H54 (cell line): ENCODE results near the gene DENND4C.
A peak's percentile ranks its signal among the peaks of the same experiment; 100 is the strongest.
"Not testable (repeated sequence)": the region's sequence is repeated elsewhere in the genome, so short reads cannot be mapped to it uniquely, and the experiment has no call there.

ENCODE experiments used
- DNase-seq: peaks from one replicate; pipeline ENCODE4 v3.0.0; 2011; ENCODE audit warnings: low spot score, mixed read lengths; ENCODE audit not compliant: insufficient read length
- FAIRE-seq: peaks from 3 replicates; lab custom pipeline; 2011; peaks lifted over from hg19 to GRCh38; lab: Jason Lieb, UNC
- POLR2A ChIP-seq: IDR thresholded peaks from 2 replicates; pipeline ENCODE4 v1.6.1; 2011; ENCODE audit warnings: low read depth, mild to moderate bottlenecking, low read length

The DENND4C gene

DNA sequence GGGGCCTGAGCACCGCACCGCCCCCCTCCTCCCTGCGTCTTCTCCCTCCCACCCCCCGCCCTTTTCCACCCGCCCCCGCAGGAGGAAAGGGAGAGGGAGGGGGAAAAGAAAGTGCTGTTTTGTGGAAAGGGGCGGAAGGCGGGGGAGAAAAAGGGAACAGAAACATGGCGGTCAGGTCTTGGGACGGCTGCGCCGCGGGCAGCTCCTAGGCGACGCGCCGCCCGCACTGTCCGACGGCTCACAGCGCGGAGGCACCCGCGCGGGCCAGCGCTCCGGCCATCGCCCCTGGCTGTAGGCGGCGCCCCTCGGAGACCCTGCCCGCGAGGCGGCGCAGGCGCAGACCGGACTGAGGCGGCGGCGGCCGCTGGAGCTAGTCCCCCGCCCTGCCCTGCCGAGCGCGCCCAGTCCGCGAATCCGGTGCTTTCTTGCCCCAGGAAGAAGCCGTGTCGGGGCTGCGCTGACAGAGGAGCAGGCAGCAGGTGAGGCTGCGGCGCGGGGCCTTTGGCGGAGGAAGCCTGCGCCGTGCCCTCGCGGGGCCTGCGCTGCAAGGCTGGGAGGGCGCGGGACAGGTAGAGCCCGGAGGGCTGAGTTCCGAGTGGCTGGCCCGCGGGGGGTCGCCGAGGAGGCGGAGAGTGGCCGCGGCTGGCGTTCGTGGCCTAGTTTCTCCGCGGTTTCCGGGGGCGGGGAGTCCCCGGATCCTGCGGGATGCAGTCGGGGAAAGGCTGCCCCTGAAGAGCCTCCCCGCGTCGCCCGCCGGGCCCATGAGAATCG, at the start of gene DENND4C:
Gene DENND4C, plus strand, starts transcription at position 339 of the 771 bp plus-strand sequence. CDS start 45,482 bp downstream, outside the sequence.
- peak; percentile 53 for TF ChIP-seq POLR2A
- FAIRE-seq (no peak), DNase-seq (peak; percentile 62)

DNA sequence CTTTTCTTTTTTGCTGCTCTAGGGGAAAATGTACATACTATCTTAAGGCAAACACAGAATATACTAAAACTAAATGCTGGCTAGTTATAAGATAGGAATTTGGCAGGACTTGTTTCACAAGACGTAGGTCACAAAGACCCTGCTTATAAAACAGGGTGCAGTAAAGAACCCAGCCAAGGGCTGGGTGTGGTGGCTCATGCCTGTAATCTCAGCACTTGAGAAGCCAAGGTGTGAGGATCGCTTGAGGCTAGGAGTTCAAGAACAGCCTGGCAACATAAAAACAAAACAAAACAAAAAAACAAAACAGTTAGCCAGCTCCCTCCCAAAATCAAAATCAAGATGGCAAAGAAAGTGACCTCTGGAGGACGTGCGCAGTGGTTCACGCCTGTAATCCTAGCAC, 49.5 kb upstream of the DENND4C start:
- DNase-seq (no peak), FAIRE-seq (no peak)
- no peak for TF ChIP-seq POLR2A

DNA sequence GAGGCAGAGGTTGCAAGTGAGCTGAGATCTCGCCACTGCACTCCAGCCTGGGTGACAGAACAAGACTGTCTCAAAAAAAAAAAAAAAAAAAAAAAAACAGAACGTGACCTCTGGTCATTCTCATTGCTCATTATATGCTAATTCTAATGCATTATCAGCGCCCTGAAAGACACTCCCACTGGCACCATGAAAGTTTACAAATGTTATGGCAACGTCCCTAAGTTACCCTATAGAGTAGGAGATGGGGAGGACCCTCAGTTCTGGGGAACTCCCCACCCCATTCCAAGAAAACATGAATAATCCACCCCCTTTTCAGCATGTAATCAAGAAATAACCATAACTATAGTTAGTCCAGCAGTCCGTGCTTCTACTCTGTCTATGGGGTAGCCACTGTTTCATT, 48.9 kb upstream of the DENND4C start:
- TF ChIP-seq POLR2A = no peak
- no peak for FAIRE-seq
- no peak for DNase-seq

DNA sequence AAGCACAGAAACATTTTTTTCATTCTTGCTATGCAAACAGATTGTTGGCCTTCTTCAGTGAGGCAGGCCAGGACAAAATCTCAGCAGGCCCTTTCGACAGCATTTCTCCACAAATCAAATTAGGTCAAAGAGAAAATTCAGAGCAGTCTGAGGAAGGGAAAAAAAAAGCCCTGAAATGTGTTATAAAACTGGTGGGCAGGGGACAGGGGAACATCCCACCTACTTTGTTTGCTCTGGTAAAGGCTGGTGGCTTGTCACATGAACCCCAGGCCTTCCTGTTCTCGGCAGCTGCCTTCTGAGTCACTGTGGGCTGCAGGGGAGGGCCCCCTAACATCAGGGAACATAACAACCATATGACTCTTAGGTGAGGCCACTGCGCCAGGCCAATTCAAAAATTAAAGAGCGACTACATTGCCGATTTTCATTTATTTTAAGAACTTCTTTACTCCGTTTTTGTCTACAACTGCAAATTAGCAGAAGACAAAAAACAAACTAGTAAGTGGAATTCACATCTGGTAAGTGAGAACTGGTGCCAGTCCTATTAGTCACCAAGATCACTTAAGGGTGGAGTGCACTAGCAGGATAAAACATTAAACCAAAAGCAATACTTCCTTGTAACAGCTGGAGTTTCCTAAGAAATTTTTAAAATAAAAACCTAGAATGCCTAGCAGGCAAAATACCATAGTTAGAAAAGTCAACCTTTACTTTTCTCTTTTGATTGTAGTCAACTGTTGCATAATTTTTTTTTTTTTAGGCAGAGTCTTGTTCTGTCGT, 46.2 kb upstream of the DENND4C start:
- DNase-seq = peak; percentile 74
- peak; percentile 98 for FAIRE-seq

DNA sequence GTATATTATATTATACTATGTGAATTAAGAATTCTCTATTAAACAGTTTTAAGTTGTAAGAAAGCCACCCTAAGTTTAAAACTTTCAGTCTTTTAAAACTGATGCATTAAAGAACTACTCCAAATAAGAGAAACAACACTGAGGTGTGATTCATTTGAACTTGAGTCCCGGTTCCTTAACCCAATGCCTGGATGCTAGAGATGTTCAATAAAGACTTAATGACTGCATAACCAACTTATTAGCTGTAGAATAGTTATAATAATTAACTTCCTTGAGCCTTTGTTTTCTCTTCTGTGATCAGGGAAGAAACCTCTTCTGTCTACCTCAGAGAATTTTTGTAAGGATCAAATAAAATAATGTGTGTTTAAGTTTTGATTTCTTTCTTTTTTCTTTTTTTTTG, 45.3 kb upstream of the DENND4C start:
- no peak for FAIRE-seq
- TF ChIP-seq POLR2A = no peak

More for the DNA sequence above, 46.2 kb upstream of the DENND4C start:
- TF ChIP-seq POLR2A = no peak

DNA sequence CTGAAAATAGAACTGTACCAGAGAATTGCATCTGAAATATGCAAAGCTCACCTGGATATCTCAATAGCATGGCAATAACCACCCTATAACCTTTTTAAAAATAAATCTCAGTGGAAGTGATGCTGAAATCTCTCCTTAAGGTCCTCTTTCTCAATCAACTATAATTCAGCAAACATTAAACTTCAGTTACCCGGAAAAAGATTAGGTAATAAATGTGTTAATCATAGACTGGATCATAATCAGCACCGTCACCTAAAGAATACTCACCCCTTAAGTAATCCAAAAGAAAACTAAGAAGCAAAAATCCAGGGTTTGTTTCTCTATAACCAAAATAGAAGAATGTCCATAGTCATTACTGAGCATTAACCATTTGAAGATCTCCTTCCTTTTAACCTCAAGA, 44.3 kb upstream of the DENND4C start:
- FAIRE-seq = no peak
- TF ChIP-seq POLR2A = no peak
- no peak for DNase-seq

More for the DNA sequence above, 45.3 kb upstream of the DENND4C start:
- DNase-seq = no peak

DNA sequence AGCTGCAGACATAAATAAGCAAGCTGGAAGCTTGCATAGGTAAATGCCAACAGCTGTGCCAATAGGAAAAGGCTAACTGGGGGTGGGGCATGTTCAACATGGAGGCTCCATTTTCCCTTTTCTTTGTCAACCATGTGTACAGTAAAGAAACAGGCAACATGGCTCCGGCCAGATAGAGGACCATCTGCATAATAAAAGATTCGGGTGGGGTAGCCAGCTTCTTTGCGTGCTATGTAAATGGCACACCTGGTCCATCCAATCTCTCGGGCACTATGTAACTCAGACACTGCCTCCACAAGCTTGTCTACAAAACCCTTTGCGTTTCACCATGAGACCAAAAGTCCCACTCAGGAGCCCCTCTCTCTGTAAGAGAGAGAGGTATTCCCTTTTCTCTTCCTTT, 41.7 kb upstream of the DENND4C start:
- FAIRE-seq = no peak
- DNase-seq = no peak
- no peak for TF ChIP-seq POLR2A

DNA sequence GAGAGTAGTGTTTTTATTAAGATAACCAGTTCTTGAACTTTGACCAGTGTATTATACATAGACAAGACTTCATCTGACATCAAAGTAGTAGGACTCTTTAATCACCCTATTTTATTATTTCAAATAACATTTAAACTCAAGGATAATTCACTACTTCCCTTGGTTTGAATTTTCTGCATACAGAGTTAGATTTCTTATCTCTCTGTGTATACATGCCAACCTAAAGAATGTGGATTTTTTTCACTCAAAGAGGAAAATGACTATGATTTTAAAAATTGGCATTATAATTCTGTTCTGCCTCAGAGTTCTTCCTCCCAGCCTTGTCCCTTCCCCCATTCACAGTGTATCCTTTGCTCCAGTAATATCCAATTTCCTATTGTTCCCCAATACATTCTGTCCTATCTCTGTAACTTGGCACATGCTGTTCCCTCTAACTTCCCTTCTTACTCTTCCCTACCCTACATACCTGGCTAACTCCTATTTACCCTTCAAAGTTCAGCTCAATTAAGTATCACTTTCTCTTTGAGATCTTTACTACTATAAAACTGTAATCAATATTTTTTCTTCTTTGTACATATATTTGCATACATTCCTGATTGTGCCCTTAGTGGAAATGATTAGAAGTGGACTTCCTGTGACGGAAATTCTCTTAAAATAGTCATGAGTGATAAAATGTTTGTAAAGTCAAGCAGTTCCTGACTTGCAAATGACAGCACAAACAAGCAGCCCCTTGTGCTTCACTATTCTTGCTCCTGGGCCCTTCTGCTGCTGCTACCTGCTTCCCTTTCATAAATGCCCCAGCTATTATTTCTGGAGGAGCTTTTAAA, 38.1 kb upstream of the DENND4C start:
- no peak for FAIRE-seq
- TF ChIP-seq POLR2A = no peak
- DNase-seq = no peak

DNA sequence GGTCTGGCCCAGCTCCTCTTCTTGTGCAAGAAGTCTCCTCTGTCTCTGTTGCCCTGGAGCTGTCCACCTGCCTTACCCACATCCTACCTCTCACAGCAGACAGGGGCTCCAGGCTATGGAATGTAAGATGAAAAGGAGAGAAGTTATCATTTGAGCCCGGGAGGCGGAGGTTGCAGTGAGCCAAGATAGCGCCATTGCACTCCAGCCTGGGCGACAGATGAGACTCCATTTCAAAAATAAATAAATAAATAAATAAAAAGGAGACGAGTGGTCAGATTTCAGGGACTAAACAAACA, 37.5 kb upstream of the DENND4C start:
- FAIRE-seq = no peak

DNA sequence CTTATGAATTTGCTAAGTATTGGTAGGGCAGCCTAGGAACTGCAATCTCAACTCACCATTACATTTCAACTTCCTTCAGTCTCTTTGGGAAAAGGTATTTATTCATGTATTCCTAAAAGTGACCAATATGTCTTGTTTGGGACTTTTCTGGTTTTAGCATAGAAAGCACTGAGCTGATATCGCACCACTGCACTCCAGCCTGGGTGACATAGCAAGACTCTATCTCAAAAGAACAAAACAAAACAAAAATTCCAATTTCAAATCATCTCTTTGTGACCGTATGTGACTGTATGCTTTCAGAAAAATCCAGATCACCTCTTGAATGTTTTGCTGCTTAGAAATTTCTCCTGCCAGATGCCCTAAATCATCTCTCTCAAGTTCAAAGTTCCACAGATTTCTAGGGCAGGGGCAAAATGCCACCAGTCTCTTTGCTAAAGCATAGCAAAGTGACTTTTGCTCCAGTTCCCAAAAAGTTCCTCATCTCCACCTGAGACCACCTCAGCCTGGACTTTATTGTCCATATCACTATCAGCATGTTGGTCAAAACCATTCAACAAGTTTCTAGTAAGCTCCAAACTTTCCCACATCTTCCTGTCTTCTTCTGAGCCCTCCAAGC, 37.0 kb upstream of the DENND4C start:
- not testable (repeated sequence) for FAIRE-seq, DNase-seq

More for the DNA sequence above, 37.5 kb upstream of the DENND4C start:
- no peak for DNase-seq
- no peak for TF ChIP-seq POLR2A

DNA sequence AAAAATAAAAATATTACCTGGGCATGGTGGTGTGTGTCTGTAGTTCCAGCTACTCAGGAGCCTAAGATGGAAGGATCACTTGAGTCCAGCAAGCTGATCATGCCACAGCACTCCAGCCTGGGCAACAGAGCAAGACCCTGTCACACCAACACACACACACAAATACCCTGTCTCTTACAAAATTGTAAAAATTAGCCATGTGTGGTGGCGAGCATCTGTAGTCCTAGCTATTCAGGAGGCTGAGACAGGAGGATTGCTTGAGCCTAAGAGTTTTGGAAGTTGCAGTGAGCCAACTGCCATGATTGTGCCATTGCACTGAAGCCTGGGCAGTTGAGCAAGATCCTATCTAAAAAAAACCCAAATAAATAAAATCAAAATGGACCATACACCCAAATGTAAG, 32.1 kb upstream of the DENND4C start:
- DNase-seq (no peak), FAIRE-seq (no peak)
- TF ChIP-seq POLR2A = no peak

DNA sequence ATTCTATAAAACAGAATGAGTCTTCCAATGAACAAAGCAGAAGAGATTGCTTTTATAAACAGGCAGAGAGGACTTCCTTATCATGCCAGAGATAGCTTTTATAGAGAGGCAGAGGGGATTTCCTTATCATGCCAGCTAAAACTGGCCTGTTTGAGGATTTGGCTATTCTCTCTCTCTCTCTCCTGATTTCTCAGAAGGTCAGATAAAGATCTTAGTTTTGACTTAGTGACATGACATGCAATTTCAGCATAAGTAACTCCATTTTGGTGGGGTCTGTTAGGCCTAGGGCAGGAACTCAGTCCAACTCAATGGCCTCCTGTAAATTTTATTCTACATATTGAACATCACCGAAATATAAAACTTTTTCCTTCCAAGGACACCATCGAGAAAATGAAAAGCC, 31.5 kb upstream of the DENND4C start:
- DNase-seq = no peak
- FAIRE-seq = no peak
- no peak for TF ChIP-seq POLR2A

DNA sequence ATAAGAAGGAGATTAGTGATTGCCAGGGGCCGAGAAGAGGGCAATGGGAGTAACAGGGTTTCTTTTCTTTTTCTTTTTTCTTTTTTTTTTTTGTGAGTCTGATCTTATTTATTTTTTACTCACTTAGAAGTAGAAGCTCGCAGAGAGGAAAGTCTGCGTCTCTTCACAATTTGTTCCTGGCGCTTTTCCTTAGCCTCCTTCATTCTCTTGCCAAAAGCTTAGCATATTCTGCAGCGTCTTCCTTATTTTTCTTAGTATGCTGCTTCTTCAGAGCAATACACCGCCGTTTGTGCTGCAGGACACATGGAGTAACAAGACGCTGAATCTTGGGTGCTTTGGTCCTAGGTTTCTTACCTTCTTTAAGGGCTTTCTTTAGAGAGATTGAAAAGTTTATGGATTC, 30.3 kb upstream of the DENND4C start:
- no peak for TF ChIP-seq POLR2A
- DNase-seq = no peak
- no peak for FAIRE-seq
